Measurements from ENCODE around the gene ATAD5.
"Not testable (repeated sequence)": the region's sequence is repeated elsewhere in the genome, so short reads cannot be mapped to it uniquely, and the experiment has no call there.

The ATAD5 gene, protein sequence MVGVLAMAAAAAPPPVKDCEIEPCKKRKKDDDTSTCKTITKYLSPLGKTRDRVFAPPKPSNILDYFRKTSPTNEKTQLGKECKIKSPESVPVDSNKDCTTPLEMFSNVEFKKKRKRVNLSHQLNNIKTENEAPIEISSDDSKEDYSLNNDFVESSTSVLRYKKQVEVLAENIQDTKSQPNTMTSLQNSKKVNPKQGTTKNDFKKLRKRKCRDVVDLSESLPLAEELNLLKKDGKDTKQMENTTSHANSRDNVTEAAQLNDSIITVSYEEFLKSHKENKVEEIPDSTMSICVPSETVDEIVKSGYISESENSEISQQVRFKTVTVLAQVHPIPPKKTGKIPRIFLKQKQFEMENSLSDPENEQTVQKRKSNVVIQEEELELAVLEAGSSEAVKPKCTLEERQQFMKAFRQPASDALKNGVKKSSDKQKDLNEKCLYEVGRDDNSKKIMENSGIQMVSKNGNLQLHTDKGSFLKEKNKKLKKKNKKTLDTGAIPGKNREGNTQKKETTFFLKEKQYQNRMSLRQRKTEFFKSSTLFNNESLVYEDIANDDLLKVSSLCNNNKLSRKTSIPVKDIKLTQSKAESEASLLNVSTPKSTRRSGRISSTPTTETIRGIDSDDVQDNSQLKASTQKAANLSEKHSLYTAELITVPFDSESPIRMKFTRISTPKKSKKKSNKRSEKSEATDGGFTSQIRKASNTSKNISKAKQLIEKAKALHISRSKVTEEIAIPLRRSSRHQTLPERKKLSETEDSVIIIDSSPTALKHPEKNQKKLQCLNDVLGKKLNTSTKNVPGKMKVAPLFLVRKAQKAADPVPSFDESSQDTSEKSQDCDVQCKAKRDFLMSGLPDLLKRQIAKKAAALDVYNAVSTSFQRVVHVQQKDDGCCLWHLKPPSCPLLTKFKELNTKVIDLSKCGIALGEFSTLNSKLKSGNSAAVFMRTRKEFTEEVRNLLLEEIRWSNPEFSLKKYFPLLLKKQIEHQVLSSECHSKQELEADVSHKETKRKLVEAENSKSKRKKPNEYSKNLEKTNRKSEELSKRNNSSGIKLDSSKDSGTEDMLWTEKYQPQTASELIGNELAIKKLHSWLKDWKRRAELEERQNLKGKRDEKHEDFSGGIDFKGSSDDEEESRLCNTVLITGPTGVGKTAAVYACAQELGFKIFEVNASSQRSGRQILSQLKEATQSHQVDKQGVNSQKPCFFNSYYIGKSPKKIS (N-terminal part only)

DNA sequence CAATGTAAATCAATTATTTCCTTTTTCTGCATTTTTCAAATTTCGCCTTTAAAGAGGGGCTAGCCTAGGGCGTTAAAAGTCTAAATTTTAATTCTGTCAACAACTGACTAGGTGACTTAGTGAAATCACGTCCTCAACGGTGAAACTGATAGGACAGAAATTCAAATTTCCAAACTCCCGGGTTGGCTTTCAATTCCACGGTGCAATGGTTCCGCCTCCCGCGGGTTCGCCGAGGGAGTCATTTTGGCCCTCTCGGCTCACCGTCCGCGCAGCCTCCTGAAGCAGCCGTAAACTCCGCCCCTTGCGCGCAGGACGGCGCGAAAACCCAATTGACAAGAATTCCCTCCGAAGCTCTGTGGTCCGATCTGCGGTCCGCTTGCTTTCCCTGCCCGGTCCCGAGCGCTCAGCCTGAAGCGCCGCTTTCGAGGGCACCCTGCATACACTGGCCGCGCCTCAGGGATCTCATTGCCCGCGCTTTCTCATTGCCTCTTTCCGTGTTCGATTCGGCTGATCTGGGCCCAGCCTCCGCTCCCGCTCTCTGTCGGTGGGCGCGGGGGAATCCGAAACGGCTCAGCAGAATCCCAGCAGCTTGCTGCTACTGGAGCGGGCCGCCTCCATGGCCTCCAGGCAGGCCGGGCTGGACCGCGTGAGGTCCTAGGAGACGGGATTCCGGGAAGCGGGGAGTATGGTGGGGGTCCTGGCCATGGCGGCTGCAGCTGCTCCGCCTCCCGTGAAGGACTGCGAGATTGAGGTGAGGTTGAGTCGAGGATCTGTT lies at the start of gene ATAD5:
TSS of gene ATAD5 (plus strand) at position 304 of the 775 bp plus-strand sequence. CDS start at position 686, 382 bp downstream.
- DNase-seq, result peak; percentile 91

DNA sequence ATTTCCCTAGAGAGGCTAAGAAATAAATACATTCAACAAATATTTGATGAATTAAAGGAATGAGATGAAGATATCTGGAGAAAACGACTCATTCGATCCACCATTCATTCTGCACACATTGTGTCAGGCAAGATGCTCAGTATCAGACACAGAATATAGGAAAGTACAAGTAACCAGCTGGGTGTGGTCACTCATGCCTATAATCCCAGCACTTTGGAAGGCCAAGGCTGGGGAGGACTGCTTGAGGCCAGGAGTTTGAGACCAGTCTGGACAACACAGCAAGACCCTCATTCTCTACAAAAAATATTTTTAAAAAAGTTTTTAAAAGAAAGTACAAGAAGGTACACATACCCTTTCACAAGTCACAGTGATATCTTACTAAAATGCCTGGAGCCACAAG lies 49.6 kb upstream of the ATAD5 start:
- no peak for DNase-seq

DNA sequence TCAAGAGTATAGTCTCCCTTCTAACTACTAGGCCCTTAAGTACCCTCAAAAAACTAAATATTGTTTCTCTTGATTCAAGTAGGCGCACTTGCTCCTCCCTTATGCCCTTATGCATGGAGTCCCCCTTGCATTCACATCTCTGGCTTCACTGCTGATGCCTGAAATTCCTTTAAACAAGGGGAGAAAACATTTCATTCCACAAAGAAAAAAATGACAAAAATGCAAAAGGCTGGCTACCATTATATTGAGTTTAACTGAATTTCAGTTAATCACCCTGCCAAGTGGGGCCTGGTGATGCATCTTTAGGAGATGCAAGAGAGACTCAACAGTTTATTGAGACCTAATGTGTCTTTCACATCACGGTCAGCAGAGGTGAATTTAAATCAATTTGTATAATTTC lies 42.8 kb upstream of the ATAD5 start:
- no peak for DNase-seq

DNA sequence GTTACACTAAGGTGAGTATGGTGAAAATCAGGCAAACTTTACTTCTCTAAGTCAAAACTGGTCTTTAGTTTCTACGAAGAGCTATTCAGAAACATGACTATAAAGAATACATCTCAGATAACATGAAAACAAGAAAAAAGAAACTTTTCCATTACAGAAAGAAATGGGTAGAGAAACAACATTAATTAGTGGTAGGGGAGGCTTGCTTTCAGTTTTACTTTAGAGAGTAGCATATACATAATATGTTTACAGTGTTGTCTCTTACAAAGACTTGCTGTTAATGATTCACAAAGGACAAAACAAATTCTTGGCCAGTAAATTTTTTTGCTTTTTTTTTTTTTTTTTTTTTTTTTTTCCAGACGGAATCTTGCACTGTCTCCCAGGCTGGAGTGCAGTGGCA lies 41.5 kb upstream of the ATAD5 start:
- DNase-seq, result no peak

DNA sequence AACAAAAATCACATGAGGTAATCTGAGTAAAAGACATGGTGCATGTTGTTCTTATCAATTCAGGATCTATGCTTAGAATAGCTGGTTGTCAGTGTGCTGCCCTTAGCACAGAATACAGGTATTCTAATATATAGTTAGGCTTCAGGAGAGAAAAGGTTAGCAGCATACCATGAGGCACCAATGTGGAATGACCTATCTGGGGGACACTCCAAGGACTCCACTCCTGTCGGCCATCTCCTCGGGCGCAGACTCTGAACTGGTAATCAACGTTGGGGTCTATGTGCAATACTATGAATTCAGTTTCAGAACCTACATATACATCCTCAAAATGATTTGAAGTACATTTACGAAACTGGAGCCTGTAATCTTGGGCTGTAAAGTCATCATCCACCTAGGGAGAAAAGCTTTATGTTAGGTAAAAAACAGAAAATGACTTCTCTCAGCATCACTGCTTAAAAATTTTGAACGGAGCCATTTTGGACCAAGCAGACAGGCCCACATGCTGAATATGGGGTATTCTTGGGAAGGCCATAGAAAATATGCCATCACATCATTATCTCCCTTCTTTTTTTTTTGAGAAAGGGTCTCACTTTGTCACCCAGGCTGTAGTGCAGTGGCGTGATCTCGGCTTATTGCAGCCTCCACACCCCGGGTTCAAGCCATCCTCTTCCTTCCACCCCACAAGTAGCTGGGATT lies 38.3 kb upstream of the ATAD5 start:
- no peak for DNase-seq

DNA sequence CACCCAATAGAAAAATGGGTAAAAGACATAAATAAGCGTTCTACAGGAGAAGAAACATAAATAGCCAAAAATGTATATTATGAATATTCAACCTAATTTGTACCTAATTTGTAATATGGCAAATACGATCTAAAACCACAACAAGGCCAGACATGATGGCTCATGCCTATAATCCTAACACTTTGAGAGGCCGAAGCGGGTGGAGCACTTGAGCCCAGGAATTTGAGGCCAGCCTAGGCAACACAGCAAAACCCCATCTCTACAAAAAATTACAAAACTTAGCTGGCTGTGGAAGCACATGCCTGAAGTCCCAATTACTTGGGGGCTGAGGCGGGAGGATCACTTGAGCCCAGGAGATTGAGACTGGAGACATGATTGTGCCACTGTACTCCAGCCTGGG lies 37.4 kb upstream of the ATAD5 start:
- no peak for DNase-seq

DNA sequence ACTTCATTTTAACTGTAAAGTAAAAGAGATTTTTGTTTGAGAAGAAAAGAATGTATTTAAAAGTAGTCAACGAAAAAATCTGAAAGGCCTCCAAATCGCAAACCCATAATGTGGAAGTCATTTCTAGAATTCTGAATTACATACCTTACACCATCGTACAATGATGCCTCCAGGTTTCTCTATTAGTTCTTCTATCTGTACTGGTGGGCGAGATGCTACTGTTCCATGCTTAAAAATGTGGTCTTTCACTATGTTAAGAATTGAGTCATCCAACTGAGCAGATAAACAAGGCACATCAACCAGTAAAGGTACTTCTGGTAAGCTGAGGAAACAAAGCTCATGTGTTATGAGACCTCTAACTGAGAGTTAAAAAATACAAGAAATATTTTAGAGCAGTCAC lies 35.8 kb upstream of the ATAD5 start:
- DNase-seq, result no peak

DNA sequence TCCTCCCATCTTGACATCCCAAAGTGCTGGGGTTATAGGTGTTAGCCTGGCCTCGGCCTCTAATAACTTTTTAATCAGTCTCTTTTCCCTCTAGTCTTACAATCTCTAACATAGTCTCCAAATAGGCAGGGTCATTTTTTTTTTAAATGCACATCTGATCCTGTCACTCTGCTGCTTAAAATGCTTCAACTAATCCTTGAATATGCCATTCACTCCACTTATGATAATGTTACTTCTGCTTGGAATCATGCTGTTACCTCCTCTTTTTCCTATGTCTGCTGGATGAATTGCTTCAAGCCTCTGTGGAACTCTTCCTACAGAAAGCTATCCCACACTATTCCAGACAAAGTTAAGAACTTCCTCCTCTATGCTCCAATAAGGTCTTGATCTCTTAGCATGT lies 30.1 kb upstream of the ATAD5 start:
- no peak for DNase-seq

DNA sequence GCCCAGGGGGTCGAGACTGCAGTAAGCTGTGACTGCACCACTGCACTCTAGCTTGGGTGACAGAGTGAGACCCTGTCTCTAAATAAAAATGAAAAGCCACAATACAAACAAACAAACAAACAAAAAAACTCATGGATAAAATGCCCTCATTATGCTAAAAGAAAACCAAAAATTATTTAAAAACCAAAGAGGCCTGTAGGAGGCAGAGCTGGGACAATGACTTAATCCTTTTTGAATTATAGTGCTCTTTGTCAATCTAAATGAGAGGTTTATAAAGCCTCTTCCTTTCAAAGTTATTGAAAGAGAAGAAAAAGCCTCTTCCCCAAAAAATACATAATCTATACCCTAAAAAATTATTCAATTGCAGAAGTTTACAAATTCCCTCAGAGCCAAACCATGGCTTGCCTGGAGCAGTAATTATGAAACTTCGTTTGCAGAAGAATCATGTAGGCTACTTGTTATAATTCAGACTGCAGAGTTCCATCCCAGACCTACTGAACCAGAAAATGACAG lies 25.8 kb upstream of the ATAD5 start:
- no peak for DNase-seq

DNA sequence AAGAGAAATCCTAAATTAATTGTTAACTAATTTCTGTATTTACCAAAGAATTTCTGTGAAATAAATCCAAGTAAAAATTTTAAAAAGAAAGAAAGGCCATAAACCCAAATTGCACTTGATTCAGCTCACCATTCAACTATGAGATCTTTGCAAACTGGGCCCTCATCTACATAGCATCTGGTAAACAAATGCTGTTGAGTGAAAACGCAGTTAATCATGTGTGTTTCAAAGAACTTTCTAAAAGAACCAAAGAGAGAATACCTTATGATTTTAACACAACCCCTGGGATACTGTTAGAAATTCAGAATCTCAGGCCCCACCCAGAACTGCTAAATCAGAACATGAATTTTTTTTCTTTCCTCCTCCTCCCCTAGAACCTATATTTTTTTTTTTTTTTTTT lies 23.9 kb upstream of the ATAD5 start:
- no peak for DNase-seq

DNA sequence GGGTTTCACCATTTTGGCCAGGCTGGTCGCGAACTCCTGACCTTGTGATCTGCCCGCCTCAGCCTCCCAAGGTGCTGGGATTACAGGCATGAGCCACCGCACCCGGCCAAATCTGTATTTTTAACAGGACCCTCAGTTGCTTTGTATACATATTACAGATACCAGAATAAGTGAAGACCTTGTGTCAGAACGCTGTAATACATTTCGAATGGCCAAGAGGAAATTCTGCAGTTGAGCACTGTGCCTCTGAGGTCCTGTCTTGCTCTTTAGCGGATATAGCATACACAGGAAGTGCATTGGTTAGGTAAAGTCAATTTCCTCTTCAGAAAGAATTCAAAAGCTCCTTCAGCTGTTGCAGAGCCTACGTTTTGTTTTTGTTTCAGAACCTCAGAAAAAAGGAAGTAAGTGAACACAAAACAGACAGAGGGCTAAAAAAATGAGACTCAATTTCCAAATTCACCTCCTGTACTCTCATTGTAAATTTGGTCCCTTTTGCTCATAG lies 22.9 kb upstream of the ATAD5 start:
- no peak for DNase-seq

DNA sequence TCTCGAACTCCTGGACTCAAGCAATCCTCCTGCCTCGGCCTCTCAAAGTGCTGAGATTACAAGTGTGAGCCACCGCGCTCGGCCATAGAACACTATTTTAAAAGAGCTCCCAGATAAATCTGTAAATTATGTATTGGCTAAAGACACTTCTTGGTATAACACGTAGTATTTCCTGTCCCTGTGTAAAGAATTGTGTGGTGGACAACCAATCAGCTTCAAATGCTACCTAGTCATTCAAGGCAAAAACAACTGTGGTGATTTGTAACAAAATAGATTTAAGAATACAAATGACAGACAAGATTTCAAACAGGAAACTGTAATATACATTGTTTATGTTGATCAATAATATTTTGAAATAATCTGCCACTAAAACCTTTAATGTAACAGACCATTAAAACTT lies 21.9 kb upstream of the ATAD5 start:
- no peak for DNase-seq

DNA sequence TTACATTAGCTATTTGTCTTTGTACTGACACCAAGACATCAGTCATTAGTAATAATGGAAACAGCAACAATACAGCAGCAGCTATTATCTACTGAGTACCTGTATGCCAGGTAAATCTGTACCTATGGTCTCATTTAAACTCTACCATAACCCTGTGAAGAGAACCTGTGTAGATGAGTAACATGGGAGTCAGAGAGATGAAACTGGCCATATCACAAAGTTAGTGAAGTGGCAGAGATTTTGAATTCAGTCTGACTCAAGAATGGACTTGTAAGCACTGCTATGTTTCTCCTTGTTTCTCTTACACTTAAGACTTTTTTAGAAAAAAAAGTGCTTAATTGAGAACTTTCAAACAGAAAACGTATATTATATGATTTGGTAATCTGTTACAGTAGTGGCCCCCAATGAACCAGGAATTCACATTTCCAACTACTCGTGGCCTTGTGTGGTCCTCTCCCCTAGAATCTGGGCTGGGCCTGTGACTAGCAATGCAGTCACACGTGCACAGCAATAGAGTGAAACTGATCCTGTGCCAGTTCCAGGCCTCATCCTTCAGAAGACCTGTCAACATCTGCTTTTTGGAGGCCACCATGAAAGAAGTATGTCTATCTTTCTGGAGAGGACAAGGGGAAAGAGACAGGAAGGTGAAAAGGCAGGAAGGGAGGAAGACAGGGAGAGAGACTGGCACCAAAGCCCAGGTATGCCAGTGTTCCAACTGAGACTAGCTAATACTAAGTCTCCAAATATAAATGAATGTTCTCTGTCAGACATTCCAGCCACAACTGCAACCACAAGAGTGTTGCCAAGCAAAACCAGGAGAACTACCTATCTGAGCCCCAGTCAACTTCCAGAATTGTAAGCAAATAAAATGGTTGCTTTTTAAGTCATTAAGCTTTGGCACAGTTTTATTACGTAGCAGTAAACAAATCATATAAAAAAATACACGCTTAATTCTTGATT lies 19.3 kb upstream of the ATAD5 start:
- DNase-seq, result no peak

DNA sequence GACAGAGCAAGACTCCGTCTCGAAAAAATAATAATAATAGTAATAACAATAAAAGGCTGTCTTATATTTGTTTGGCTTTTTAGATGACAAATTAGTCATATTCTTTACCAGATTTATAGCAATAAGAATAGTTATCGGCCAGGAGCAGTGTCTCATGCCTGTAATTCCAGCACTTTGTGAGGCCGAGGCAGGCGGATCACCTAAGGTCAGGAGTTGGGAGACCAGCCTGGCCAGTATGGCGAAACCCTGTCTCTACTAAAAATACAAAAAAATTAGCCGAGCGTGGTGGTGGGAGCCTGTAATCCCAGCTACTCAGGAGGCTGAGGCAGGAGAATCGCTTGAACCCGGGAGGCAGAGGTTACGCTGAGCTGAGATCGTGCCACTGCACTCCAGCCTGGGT lies 17.5 kb upstream of the ATAD5 start:
- DNase-seq, result not testable (repeated sequence)

DNA sequence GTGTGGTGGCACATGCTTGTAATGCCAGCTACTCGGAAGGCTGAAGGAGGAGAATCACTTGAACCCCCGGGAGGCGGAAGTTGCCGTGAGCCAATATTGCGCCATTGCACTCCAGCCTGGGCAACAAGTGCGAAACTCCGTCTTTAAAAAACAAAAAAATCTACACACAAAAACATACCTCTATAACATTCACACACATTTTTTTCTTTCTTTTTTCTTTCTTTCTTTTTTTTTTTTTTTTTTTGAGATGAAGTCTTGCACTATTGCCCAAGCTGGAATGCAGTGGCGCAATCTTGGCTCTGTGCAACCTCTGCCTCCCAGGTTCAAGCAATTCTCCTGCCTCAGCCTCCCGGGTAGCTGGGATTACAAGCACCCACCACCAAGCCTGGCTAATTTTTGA lies 16.9 kb upstream of the ATAD5 start:
- not testable (repeated sequence) for DNase-seq

DNA sequence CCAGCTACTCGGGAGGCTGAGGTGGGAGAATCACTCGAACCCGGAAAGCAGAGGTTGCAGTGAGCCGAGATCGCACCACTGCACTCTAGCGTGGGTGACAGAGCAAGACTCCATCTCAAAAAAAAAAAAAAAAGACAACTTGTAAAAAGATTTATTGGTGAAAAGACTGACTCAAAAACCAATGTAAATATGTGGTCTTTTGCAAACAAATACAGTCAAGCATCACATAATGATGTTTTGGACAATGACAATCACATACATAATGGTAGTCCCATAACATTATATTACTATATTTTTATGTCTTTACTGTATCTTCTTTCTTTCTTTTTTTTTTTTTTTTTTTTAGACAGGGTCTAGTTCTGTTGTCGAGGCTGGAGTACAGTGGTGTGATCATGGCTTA lies 15.6 kb upstream of the ATAD5 start:
- DNase-seq, result no peak

DNA sequence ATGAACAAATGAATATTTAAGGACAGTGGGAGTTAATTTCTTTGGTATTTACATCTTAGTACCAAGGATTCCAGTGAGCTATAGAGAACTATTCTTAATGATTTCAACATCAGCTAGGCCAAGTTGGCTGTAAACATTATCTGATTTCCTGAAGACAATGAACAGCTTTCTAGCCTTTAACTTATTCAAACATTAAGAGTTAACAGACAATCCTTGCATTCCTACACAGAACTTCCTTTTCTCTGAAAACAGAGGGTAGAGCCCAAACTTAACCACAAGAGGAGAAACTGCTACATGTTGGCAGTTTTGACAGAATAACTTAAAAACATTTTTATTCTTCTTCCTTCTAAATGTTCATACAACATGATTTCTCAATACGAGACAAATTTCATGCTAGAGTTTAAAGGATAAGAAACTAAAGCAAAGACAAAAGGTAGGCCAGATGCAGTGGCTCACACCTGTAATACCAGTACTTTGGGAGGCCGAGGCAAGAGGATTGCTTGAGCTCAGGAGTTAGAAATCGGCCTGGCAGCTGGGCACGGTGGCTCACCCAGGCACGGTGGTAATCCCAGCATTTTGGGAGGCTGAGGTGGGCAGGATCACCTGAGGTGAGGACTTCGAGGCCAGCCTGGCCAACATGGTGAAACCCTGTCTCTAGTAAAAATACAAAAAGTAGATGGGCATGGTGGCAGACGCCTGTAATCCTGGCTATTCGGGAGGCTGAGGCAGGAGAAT lies 11.6 kb upstream of the ATAD5 start:
- DNase-seq, result no peak

DNA sequence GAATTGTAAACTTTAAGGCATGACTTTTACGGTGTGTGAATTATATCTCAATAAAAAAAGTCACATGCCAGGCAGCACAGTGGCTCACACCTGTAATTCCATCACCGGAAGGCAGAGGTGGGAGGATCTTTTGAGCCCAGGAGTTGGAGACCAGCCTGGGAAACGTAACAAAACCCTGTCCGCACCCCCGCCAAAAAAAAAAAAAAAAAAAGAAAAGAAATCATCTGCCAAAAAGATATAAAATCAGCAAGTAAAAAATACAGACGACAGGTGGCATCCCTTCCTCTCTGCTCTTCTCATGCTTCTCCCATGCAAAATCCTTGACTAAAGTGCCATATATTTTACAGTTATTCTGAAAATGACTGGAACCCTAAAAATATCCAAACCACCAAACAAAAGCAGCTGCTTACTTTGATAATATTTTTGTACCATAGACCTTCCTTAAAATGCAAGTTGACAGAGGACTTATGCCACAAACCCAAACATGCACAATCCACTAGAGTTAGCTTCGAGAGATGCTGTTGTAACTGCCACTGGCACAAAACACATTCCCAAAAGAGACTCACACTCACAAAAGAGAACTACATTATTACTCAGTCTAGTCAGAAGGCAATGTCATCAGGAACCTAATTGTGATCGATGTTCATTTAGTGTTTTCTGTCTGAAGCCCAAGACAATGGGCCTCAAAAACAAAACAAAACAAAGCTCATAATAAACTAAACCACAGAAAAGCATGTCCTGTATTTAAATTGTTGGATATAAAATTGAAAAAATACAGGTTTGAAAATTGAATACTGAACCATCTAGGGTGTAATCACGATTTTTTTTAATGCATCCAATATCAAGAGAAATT lies 9.7 kb upstream of the ATAD5 start:
- DNase-seq, result no peak

DNA sequence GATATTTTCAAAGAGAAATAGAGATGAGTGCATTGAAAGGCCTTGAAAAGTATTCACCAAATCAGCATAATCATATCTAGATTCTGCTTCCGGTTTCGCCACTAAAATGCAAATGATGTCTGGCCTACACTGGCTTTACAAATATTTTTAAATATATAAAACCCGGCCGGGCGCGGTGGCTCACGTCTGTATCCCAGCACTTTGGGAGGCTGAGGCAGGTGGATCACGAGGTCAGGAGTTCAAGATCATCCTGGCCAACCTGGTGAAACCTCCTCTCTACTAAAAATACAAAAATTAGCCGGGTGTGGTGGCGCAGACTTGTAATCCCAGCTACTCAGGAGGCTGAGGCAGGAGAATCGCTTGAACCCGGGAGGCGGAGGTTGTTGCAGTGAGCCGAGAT lies 8.8 kb upstream of the ATAD5 start:
- not testable (repeated sequence) for DNase-seq

Measured in stimulated activated CD4-positive, alpha-beta T cell treated with anti-CD3 and anti-CD28 coated beads, Interleukin-4, amount 100 ng/mL, for 1 hour (primary cell).